ENCODE results near the gene PLEKHG7. TPM values are rescaled to one million over a fixed set of nuclear protein-coding genes. Genes with fewer than 3 reads are reported as not detected.
A peak's percentile ranks its signal among the peaks of the same experiment; 100 is the strongest.
"Not testable (repeated sequence)": the region's sequence is repeated elsewhere in the genome, so short reads cannot be mapped to it uniquely, and the experiment has no call there.

PLEKHG7 gene
- total RNA-seq, 2 donors from 2014 or later = 0.84 to 0.89 TPM

GRCh38 chr12:92739113-92739512 is 36.3 kb downstream of the PLEKHG7 start:
- ATAC-seq (no peak), DNase-seq (no peak)
- intact Hi-C loops (cut with DNase I, micrococcal nuclease) = no loop called here

GRCh38 chr12:92740411-92740810 is 37.6 kb downstream of the PLEKHG7 start:
- intact Hi-C loops (cut with DNase I, micrococcal nuclease) = no loop called here
- DNase-seq = no peak
- ATAC-seq = no peak

GRCh38 chr12:92743026-92743425 is 40.2 kb downstream of the PLEKHG7 start:
- intact Hi-C loops (cut with DNase I, micrococcal nuclease) = no loop called here
- DNase-seq (no peak), ATAC-seq (no peak)

- DNase-seq = peak; percentile 25 to 58
- intact Hi-C loops (cut with DNase I, micrococcal nuclease) = no loop called here
- ATAC-seq = no peak
Observed at GRCh38 chr12:92745856-92746550, 43.2 kb downstream of the PLEKHG7 start.

GRCh38 chr12:92747151-92747550 is 44.4 kb downstream of the PLEKHG7 start:
- intact Hi-C loops (cut with DNase I, micrococcal nuclease) = no loop called here
- ATAC-seq (no peak), DNase-seq (no peak)

GRCh38 chr12:92749691-92750090 is 46.9 kb downstream of the PLEKHG7 start:
- DNase-seq; ATAC-seq; intact Hi-C loops (cut with DNase I, micrococcal nuclease): not testable (repeated sequence)

GRCh38 chr12:92753976-92754885 is 51.4 kb downstream of the PLEKHG7 start:
- ATAC-seq (no peak), DNase-seq (no peak)
- intact Hi-C loops (cut with DNase I, micrococcal nuclease) = no loop called here

- no peak for ATAC-seq
Observed at GRCh38 chr12:92756898-92757596, 54.3 kb downstream of the PLEKHG7 start.

GRCh38 chr12:92757597-92758121 is 54.9 kb downstream of the PLEKHG7 start:
- intact Hi-C loops (cut with DNase I, micrococcal nuclease) = no loop called here
- no peak for DNase-seq
- ATAC-seq = no peak

More at GRCh38 chr12:92756898-92757596, 54.3 kb downstream of the PLEKHG7 start:
- intact Hi-C loops (cut with DNase I, micrococcal nuclease) = no loop called here
- no peak for DNase-seq

- ATAC-seq (no peak), DNase-seq (no peak)
- intact Hi-C loops (cut with DNase I, micrococcal nuclease) = no loop called here
Observed at GRCh38 chr12:92759634-92760268, 57.0 kb downstream of the PLEKHG7 start.

- intact Hi-C loops (cut with DNase I, micrococcal nuclease) = no loop called here
- no peak for ATAC-seq
- no peak for DNase-seq
Observed at GRCh38 chr12:92762773-92763172, 60.0 kb downstream of the PLEKHG7 start.

GRCh38 chr12:92764831-92765230 is 62.0 kb downstream of the PLEKHG7 start:
- DNase-seq = no peak
- intact Hi-C loops (cut with DNase I, micrococcal nuclease) = no loop called here
- no peak for ATAC-seq

GRCh38 chr12:92765871-92766270 is 63.1 kb downstream of the PLEKHG7 start:
- no peak for ATAC-seq
- DNase-seq = no peak
- intact Hi-C loops (cut with DNase I, micrococcal nuclease) = no loop called here

- no peak for ATAC-seq
- no peak for DNase-seq
- intact Hi-C loops (cut with DNase I, micrococcal nuclease) = no loop called here
Observed at GRCh38 chr12:92769124-92769901, 66.5 kb downstream of the PLEKHG7 start.

GRCh38 chr12:92771001-92771400 is 68.2 kb downstream of the PLEKHG7 start:
- intact Hi-C loops (cut with DNase I, micrococcal nuclease) = no loop called here
- ATAC-seq = no peak
- no peak for DNase-seq

GRCh38 chr12:92775416-92775815 is 72.6 kb downstream of the PLEKHG7 start:
- no peak for DNase-seq
- no peak for ATAC-seq
- intact Hi-C loops (cut with DNase I, micrococcal nuclease) = no loop called here

GRCh38 chr12:92778525-92778924 is 75.7 kb downstream of the PLEKHG7 start:
- no peak for ATAC-seq
- intact Hi-C loops (cut with DNase I, micrococcal nuclease) = no loop called here
- DNase-seq = no peak

GRCh38 chr12:92779902-92780301 is 77.1 kb downstream of the PLEKHG7 start:
- ATAC-seq (no peak), DNase-seq (no peak)
- intact Hi-C loops (cut with DNase I, micrococcal nuclease) = no loop called here

All from left colon (tissue), 2 donors.